ENCODE measurements around the gene SCNN1B. TPM values are rescaled to one million over a fixed set of nuclear protein-coding genes. Genes with fewer than 3 reads are reported as not detected.

Gene SCNN1B
- total RNA-seq, 1 donor from 2014 or later = not detected

DNA sequence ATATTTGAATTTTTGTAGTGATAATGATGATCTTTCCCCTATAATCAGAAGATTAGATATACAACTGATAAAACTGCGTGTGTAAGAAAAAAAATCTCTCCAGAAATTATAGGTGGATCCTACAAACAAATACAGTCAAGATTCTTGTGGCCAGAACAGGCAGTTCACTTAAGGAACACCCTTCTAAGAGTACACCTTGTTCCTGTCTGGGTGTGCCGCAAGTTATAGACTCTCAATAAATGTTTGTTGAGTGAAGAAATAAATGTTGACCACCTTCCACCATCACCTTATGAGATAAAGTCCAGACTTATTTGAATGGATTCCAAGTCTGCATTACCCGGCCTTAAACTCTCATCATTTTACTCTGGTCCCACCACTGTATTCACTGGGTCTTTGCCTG lies 45.7 kb upstream of the SCNN1B start:
- H3K36me3 Mint-ChIP-seq (ENCODE audit: low read depth) = no peaks in the 10 kb centered on the region

DNA sequence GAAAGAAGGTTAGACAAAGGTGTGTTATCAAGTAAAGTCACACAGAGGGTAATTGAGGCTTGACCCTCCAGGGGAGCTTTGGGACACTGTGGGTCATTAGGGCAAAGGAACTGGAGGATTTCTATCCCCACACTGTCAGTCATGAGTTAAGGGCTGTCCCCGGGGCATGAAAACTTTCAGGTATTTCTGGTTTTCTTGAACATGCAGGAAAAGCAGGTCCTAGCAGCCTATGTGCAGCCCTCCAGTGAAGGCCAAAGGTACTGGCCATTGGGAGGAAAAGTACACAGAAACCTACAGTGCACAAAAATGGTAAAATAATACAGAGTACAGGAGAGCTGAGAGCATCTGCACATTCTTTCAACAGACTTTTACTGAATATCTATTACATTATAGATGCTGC lies 44.4 kb upstream of the SCNN1B start:
- H3K4me1 Mint-ChIP-seq = no peaks in the 10 kb centered on the region
- peak overlapping the region; percentile 15 for H3K27ac Mint-ChIP-seq (ENCODE audit: unreplicated experiment)
- no peaks in the 10 kb centered on the region for H3K36me3 Mint-ChIP-seq (ENCODE audit: low read depth)
- H3K4me3 Mint-ChIP-seq = no peak overlapping the region
- TF ChIP-seq, protein P1, sequence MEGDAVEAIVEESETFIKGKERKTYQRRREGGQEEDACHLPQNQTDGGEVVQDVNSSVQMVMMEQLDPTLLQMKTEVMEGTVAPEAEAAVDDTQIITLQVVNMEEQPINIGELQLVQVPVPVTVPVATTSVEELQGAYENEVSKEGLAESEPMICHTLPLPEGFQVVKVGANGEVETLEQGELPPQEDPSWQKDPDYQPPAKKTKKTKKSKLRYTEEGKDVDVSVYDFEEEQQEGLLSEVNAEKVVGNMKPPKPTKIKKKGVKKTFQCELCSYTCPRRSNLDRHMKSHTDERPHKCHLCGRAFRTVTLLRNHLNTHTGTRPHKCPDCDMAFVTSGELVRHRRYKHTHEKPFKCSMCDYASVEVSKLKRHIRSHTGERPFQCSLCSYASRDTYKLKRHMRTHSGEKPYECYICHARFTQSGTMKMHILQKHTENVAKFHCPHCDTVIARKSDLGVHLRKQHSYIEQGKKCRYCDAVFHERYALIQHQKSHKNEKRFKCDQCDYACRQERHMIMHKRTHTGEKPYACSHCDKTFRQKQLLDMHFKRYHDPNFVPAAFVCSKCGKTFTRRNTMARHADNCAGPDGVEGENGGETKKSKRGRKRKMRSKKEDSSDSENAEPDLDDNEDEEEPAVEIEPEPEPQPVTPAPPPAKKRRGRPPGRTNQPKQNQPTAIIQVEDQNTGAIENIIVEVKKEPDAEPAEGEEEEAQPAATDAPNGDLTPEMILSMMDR (conservative IDR thresholded peaks at IDR 0.05) = no peak
- no peaks in the 10 kb centered on the region for H3K9me3 Mint-ChIP-seq
- DNase-seq (ENCODE audit: low read depth, low spot score) = no peak
- peaks cover 50% of the 10 kb centered on the region for H3K27me3 Mint-ChIP-seq (ENCODE audit: low read depth)

More for the DNA sequence above, 45.7 kb upstream of the SCNN1B start:
- Mint-ChIP-seq H3K4me1 (no peaks in the 10 kb centered on the region), H3K27ac (ENCODE audit: unreplicated experiment) (no peak overlapping the region), H3K4me3 (no peak overlapping the region), H3K27me3 (ENCODE audit: low read depth) (peaks cover 43% of the 10 kb centered on the region), H3K9me3 (no peaks in the 10 kb centered on the region)
- DNase-seq (ENCODE audit: low read depth, low spot score) = no peak
- TF ChIP-seq, protein P1 (conservative IDR thresholded peaks at IDR 0.05) = no peak

DNA sequence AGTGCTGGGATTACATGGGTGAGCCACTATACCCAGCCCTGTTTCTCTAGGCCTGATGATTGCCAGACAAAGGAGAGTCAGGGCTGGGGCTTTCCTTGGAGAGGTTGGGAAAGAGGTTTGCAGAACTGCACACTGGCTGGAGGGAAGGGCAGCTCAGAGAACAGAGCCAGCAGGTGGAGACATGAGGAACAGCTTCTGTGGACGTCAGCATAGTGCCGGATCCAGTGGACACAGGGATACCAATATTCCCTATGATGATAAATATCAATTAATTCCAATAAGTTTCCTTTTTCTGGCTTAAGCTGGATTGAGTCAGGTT lies 43.2 kb upstream of the SCNN1B start:
- H3K9me3 Mint-ChIP-seq = no peaks in the 10 kb centered on the region
- no peak overlapping the region for H3K4me3 Mint-ChIP-seq
- H3K36me3 Mint-ChIP-seq (ENCODE audit: low read depth) = no peaks in the 10 kb centered on the region
- no peak for DNase-seq (ENCODE audit: low read depth, low spot score)
- no peaks in the 10 kb centered on the region for H3K4me1 Mint-ChIP-seq
- no peak overlapping the region for H3K27ac Mint-ChIP-seq (ENCODE audit: unreplicated experiment)
- peaks cover 53% of the 10 kb centered on the region for H3K27me3 Mint-ChIP-seq (ENCODE audit: low read depth)
- TF ChIP-seq, protein P1 (conservative IDR thresholded peaks at IDR 0.05) = no peak

DNA sequence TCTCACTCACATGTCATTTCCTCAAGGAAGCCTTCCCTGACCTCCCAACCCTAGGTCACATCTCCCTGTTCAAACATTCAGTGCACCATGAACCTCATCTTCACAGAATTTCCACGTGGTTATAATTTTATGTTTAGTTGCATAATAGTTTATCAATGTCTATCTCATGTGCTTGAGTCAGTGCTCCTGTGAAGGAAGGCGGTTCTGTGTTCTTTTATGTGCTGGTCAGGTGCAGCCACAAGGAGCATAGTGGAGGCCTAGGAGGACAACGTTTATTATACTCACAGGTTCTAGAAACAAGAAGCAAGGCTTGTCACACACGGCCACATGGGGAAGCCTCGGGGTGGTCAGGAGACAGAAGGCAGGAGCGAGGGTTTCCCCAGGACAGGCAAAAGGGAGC lies 34.5 kb upstream of the SCNN1B start:
- Mint-ChIP-seq H3K27ac (ENCODE audit: unreplicated experiment) (no peak overlapping the region), H3K4me3 (no peak overlapping the region), H3K9me3 (no peaks in the 10 kb centered on the region), H3K4me1 (no peaks in the 10 kb centered on the region), H3K27me3 (ENCODE audit: low read depth) (peaks cover 31% of the 10 kb centered on the region), H3K36me3 (ENCODE audit: low read depth) (no peaks in the 10 kb centered on the region)
- TF ChIP-seq, protein P1 (conservative IDR thresholded peaks at IDR 0.05) = no peak
- no peak for DNase-seq (ENCODE audit: low read depth, low spot score)

DNA sequence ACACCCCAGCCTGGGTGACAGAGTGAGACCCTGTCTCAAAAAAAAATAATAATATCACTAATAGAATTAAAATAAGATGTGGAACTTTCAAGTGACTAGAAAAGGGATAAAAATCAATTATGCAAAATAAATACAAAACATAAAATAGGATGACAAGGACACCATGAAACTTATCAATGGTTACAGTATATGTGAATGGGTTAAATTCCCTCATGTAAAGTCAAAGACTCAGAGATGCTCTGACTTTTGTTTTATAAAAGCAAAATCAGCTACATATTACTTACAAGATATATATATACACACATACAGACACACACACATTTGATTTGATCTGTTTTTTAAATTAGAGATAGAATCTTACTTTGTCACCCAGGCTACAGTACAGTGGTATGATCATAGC lies 33.5 kb upstream of the SCNN1B start:
- H3K4me3 Mint-ChIP-seq = no peak overlapping the region
- no peak overlapping the region for H3K27ac Mint-ChIP-seq (ENCODE audit: unreplicated experiment)
- H3K4me1 Mint-ChIP-seq = no peaks in the 10 kb centered on the region
- no peaks in the 10 kb centered on the region for H3K9me3 Mint-ChIP-seq
- TF ChIP-seq, protein P1 (conservative IDR thresholded peaks at IDR 0.05) = no peak
- H3K27me3 Mint-ChIP-seq (ENCODE audit: low read depth) = peaks cover 25% of the 10 kb centered on the region
- no peak for DNase-seq (ENCODE audit: low read depth, low spot score)
- H3K36me3 Mint-ChIP-seq (ENCODE audit: low read depth) = no peaks in the 10 kb centered on the region
